Uterus (tissue), 4 donors: ENCODE measurements around the gene ITGA2. TPM values are rescaled to one million over a fixed set of nuclear protein-coding genes. Genes with fewer than 3 reads are reported as not detected.
A peak's percentile ranks its signal among the peaks of the same experiment; 100 is the strongest.

Experiments
- DNase-seq, 2 donors: peaks; one replicate each; pipeline ENCODE4 v3.0.0-alpha.2; 2019 to 2020
- H3K27ac ChIP-seq, 2 donors: fragments of 200-600 bp; sonication (generic); 1 replicate in 1 of 2; 2 replicates in 1 of 2; pipeline ENCODE4 v1.5.1; 2016 to 2018
- H3K27me3 ChIP-seq, 2 donors: fragments of 200-600 bp; sonication (generic); one replicate each; pipeline ENCODE4 v1.5.1; 2018 to 2019; ENCODE audit warnings: control low read depth in 1 of 2
- H3K36me3 ChIP-seq, 2 donors: fragments of 200-600 bp; sonication (generic); one replicate each; pipeline ENCODE4 v1.5.1; 2019; ENCODE audit warnings: control low read depth in 1 of 2
- H3K4me1 ChIP-seq, 2 donors: fragments of 200-600 bp; sonication (generic); one replicate each; pipeline ENCODE4 v1.5.1; 2018 to 2019; ENCODE audit warnings: control low read depth in 1 of 2
- H3K4me3 ChIP-seq, 2 donors: fragments of 200-600 bp; sonication (generic); 1 replicate in 1 of 2; 2 replicates in 1 of 2; pipeline ENCODE4 v1.5.1; 2018 to 2019; ENCODE audit warnings: mild to moderate bottlenecking in 1 of 2
- H3K9me3 ChIP-seq, 2 donors: fragments of 200-600 bp; sonication (generic); one replicate each; pipeline ENCODE4 v1.5.1; 2019; ENCODE audit warnings: control low read depth in 1 of 2
- CTCF ChIP-seq, 4 experiments: fragments of 200-600 bp in 2 of 4; fragments of 450-650 bp in 2 of 4; sonication (generic) in 2 of 4; IDR thresholded peaks; one replicate each; pipeline ENCODE4 v1.5.1; 2016 to 2019; ENCODE audit warnings: antibody characterized with exemption in 4 of 4, mild to moderate bottlenecking in 2 of 4, moderate library complexity in 1 of 4
- POLR2A ChIP-seq, 2 donors: fragments of 450-650 bp; IDR thresholded peaks; one replicate each; pipeline ENCODE4 v1.6.1; 2016; ENCODE audit warnings: antibody characterized with exemption in 2 of 2, mild to moderate bottlenecking in 1 of 2, moderate library complexity in 1 of 2
- intact Hi-C: fragments of 100-400 bp; cut with DNase I; formaldehyde crosslinking; loops from one replicate; pipeline ENCODE4 v1.15.1; 2023; ENCODE audit warnings: low total_unique reads
- total RNA-seq, 4 donors: library from RNA; depleted of rRNA in 3 of 4; stranded (reverse); fragments of >200 nt in 3 of 4; gene quantifications; one replicate each; pipeline versions ENCODE4 v1.1.0 to v1.2.4, GENCODE V29; 2014 to 2023
- donor health status: DM: yes; HTN: yes; CAD: no.

The ITGA2 gene
- total RNA-seq, 4 donors from 2014 or later: 1.3 to 22.4 (median 4.5) TPM

- TF ChIP-seq POLR2A (IDR thresholded peaks at IDR 0.05) (no peak), CTCF (IDR thresholded peaks at IDR 0.05) (no peak)
- Histone ChIP-seq H3K27me3 (no peaks in the 10 kb centered on the region), H3K36me3 (no peaks in the 10 kb centered on the region), H3K4me1 (no peaks in the 10 kb centered on the region), H3K4me3 (no peak overlapping the region), H3K27ac (no peak overlapping the region), H3K9me3 (no peaks in the 10 kb centered on the region)
- no peak for DNase-seq
- intact Hi-C loops: no loop called here
Measured at GRCh38 chr5:53069626-53070025, 80.5 kb downstream of the ITGA2 start.

GRCh38 chr5:53071298-53071697 lies 82.1 kb downstream of the ITGA2 start:
- Histone ChIP-seq H3K27ac (peak overlapping the region in 1 of 2 donors; percentile 32), H3K9me3 (no peaks in the 10 kb centered on the region), H3K4me1 (no peaks in the 10 kb centered on the region), H3K36me3 (no peaks in the 10 kb centered on the region), H3K4me3 (no peak overlapping the region), H3K27me3 (no peaks in the 10 kb centered on the region)
- intact Hi-C loops: no loop called here
- TF ChIP-seq POLR2A (IDR thresholded peaks at IDR 0.05) (no peak), CTCF (IDR thresholded peaks at IDR 0.05) (no peak)
- DNase-seq: no peak

- no peaks in the 10 kb centered on the region for H3K4me1 ChIP-seq
- no peaks in the 10 kb centered on the region for H3K36me3 ChIP-seq
- TF ChIP-seq CTCF (IDR thresholded peaks at IDR 0.05): no peak
- no peak for TF ChIP-seq POLR2A (IDR thresholded peaks at IDR 0.05)
- H3K27ac ChIP-seq: peak overlapping the region in 1 of 2 donors; percentile 32
- no peak for DNase-seq
- no peak overlapping the region for H3K4me3 ChIP-seq
- H3K27me3 ChIP-seq: no peaks in the 10 kb centered on the region
- intact Hi-C loops: no loop called here
- H3K9me3 ChIP-seq: no peaks in the 10 kb centered on the region
Measured at GRCh38 chr5:53071738-53072137, 82.6 kb downstream of the ITGA2 start.

- intact Hi-C loops: no loop called here
- Histone ChIP-seq H3K4me1 (no peaks in the 10 kb centered on the region), H3K4me3 (no peak overlapping the region), H3K9me3 (no peaks in the 10 kb centered on the region), H3K27me3 (no peaks in the 10 kb centered on the region), H3K36me3 (no peaks in the 10 kb centered on the region), H3K27ac (no peak overlapping the region)
- no peak for TF ChIP-seq POLR2A (IDR thresholded peaks at IDR 0.05)
- no peak for TF ChIP-seq CTCF (IDR thresholded peaks at IDR 0.05)
- DNase-seq: peak in 1 of 2 donors; percentile 21
Measured at GRCh38 chr5:53073348-53073747, 84.2 kb downstream of the ITGA2 start.

GRCh38 chr5:53076014-53076583 lies 86.9 kb downstream of the ITGA2 start:
- Histone ChIP-seq H3K4me3 (no peak overlapping the region), H3K36me3 (no peaks in the 10 kb centered on the region), H3K27ac (no peak overlapping the region), H3K9me3 (no peaks in the 10 kb centered on the region), H3K4me1 (no peaks in the 10 kb centered on the region), H3K27me3 (no peaks in the 10 kb centered on the region)
- intact Hi-C loops: no loop called here
- TF ChIP-seq CTCF (IDR thresholded peaks at IDR 0.05) (no peak), POLR2A (IDR thresholded peaks at IDR 0.05) (no peak)
- no peak for DNase-seq
